Measurements from ENCODE around the gene LIN37.

Gene LIN37

GRCh38 chr19:35734889-35735288 is 13.5 kb upstream of the LIN37 start:
- no peak for DNase-seq (ENCODE audit: low read depth)

- no peak for DNase-seq (ENCODE audit: low read depth)
Measured at GRCh38 chr19:35736913-35737886, 11.2 kb upstream of the LIN37 start.

GRCh38 chr19:35738021-35738886 is 10.1 kb upstream of the LIN37 start:
- no peak for DNase-seq (ENCODE audit: low read depth)

GRCh38 chr19:35738887-35739229 is 9.5 kb upstream of the LIN37 start:
- no peak for DNase-seq (ENCODE audit: low read depth)

- DNase-seq (ENCODE audit: low read depth), result no peak
Measured at GRCh38 chr19:35739275-35740107, 8.9 kb upstream of the LIN37 start.

- no peak for DNase-seq (ENCODE audit: low read depth)
Measured at GRCh38 chr19:35740108-35740422, 8.3 kb upstream of the LIN37 start.

- DNase-seq (ENCODE audit: low read depth), result peak; percentile 77
Measured at GRCh38 chr19:35740423-35741202, 7.8 kb upstream of the LIN37 start.

- no peak for DNase-seq (ENCODE audit: low read depth)
Measured at GRCh38 chr19:35741203-35741515, 7.2 kb upstream of the LIN37 start.

GRCh38 chr19:35742121-35742724 is 6.2 kb upstream of the LIN37 start, which contains the start of gene IGFLR1:
TSS of gene IGFLR1 (minus strand) at chr19:35742452. CDS start at chr19:35741180, 1,272 bp downstream.
- no peak for DNase-seq (ENCODE audit: low read depth)

- DNase-seq (ENCODE audit: low read depth), result no peak
Measured at GRCh38 chr19:35743640-35744429, 4.5 kb upstream of the LIN37 start.

GRCh38 chr19:35744430-35745327 is 3.7 kb upstream of the LIN37 start:
- peak; percentile 73 for DNase-seq (ENCODE audit: low read depth)

- peak; percentile 93 for DNase-seq (ENCODE audit: low read depth)
Measured at GRCh38 chr19:35745328-35746086, 2.9 kb upstream of the LIN37 start, which contains the start of the genes PSENEN and U2AF1L4. TSS of gene PSENEN (plus strand) at chr19:35745651. CDS start at chr19:35745931, 280 bp downstream. TSS of gene U2AF1L4 (minus strand) at chr19:35745418. CDS start at chr19:35745391, 27 bp downstream.

GRCh38 chr19:35746087-35746462 is 2.3 kb upstream of the LIN37 start:
- DNase-seq (ENCODE audit: low read depth), result no peak

GRCh38 chr19:35746531-35746930 is 1.8 kb upstream of the LIN37 start:
- no peak for DNase-seq (ENCODE audit: low read depth)

- no peak for DNase-seq (ENCODE audit: low read depth)
Measured at GRCh38 chr19:35750167-35750566, 1.8 kb downstream of the LIN37 start.

- DNase-seq (ENCODE audit: low read depth), result no peak
Measured at GRCh38 chr19:35751839-35752745, 3.7 kb downstream of the LIN37 start.

GRCh38 chr19:35752746-35753350 is 4.5 kb downstream of the LIN37 start:
- no peak for DNase-seq (ENCODE audit: low read depth)
